Stimulated activated CD4-positive, alpha-beta T cell treated with anti-CD3 and anti-CD28 coated beads, Interleukin-2, amount 100 ng/mL, for 24 hours (primary cell): Measurements from ENCODE around the gene SEMG1.

Source experiments
- DNase-seq, 2 donors: peaks; one replicate each; pipeline ENCODE4 v3.0.0-alpha.2; 2020

Gene SEMG1, protein sequence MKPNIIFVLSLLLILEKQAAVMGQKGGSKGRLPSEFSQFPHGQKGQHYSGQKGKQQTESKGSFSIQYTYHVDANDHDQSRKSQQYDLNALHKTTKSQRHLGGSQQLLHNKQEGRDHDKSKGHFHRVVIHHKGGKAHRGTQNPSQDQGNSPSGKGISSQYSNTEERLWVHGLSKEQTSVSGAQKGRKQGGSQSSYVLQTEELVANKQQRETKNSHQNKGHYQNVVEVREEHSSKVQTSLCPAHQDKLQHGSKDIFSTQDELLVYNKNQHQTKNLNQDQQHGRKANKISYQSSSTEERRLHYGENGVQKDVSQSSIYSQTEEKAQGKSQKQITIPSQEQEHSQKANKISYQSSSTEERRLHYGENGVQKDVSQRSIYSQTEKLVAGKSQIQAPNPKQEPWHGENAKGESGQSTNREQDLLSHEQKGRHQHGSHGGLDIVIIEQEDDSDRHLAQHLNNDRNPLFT

DNA sequence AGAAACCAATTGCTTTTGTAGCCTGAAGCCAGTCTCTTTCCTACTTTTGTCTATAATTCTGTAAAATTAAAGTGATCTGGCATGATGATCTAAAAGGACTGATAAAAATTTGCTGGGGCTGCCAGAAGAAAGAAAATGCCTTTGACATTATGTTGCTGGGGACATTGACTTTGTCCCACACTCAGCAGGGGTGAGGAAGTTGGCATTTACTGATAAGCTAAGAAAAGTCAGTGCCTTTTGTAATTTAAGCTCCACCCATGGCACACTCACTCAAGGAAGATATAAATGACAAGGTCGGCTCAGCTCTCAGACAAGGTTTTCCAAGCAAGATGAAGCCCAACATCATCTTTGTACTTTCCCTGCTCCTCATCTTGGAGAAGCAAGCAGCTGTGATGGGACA lies at the start of gene SEMG1:
SEMG1 (plus strand) TSS at position 309 of the 400 bp plus-strand sequence; CDS start at position 330, 21 bp downstream.
- no peak for DNase-seq

DNA sequence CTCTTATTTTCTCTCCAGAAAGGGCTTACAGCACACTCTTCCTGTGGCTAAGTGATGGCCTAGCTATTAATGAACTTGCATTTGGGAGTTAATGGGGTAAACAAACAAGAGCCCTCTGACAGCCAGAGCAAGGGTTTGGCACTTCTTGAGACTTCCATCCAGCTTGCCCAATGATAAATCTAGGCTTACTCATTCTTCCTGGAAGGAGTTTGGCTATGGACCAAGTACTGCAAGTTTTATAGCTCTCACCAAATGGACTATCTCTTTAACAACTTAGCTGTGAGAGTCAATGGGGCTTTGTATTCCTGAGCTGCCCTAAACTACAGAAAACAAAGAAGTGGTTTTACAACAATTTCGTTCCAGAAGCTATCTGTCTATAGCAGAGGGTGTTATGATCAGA lies 48.9 kb upstream of the SEMG1 start:
- DNase-seq = no peak

DNA sequence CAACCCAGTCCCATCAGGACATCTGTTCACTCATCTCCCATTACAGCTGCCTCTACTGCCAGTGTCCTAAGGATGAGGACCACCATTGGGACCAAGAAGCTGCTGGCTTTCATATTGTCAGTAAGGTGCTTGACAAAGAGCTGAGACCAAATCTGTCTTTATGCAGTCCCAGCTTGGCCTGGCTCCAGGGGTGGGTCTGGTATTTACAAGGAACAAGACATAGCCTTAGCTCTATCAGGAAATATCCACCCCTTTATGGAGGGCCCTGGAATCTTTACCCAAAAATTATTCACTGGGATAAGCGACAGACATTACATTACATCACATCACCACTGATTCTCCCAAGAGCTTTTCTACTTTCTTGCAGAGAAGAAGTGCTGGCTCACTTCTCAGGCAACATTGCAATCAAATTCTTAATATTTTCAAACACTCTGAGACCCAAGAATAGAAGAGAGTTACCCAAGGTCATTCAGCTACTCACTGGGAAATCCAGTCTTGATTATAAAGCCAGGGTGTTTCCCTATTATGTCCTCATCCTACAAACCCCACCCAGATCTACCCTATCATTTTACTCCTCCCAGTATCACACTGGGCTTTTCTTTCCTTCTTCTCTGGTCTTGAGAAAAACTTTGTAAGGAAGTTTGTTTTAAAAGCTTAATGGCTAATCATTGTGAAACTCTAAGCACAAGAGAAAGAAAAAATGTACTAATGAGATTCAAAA lies 43.6 kb upstream of the SEMG1 start:
- DNase-seq = no peak

DNA sequence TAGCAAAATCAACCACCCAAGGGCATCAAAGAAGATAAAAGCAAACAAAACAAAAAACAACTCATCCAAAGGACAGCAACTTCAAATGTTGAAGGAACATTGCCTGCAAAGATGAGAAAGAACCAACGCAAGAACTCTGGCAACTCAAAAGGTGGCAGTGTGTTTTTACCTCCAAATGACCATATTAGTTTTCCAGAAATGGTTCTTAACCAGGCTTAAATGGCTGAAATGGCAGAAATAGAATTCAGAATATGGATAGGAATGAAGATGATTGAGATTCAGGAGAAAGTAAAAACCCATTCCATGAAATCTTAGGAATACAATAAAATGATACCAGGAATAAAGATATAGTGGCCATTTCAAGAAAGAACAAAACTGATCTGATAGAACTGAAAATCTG lies 41.9 kb upstream of the SEMG1 start:
- DNase-seq = no peak

DNA sequence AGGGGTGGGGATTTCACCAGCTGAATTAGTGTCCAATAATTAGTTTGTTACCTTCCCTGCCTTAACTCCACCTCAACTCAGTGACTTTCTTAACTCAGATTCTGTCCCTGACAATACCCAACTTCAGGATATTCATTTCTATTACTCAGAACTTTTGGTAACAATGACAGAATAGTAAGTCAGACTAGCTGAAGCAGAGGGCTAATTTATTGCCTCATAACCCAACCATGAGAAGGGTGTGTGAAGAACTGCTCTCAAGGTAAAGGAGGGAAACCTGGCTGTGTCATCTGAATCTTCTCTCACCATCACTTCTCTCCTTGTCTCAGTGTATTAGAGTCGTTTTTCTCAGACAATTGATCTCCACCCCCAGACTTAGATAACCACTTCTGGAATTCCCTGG lies 33.3 kb upstream of the SEMG1 start:
- DNase-seq = no peak

DNA sequence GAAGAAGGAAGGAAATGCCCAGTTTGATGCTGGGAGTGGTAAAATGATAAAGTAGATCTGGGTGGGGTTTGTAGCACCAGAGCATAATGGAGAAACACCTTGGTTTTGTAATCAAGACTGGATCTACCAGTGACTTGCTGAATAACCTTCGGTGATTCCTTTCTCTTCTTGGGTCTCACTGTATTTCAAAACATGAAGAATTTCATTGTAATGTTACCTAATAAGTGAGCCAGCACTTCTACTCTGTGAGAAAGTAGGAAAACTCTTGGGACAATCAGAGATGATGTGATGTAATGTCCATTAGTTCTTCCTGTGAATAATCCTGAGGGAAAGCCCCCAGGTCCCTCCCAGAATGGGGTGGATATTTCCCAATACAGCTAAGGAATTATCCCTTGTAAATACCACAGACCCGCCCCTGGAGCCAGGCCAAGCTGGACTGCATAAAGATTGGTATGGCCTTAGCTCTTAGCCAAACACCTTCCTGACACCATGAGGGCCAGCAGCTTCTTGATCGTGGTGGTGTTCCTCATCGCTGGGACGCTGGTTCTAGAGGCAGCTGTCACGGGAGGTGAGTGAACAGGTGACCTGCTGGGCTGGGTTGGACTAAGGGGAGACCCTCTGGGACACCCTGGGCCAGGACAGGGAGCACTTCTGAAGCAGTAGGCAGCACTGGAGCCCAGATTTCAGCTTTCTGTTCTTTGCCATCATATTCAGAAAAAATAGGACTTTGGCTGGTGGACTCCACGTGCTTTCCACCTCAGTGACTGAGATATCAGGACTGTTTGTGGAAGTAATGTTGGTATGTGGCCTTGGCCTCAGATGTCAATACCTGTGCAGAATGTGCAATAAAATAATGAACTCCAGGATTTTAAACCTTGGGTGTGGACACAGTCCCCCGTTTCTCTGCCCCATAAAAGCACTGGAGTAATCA lies 32.1 kb upstream of the SEMG1 start, which contains the start of gene PI3:
PI3 (plus strand) TSS at position 469 of the 931 bp plus-strand sequence; CDS start at position 490, 21 bp downstream.
- no peak for DNase-seq

DNA sequence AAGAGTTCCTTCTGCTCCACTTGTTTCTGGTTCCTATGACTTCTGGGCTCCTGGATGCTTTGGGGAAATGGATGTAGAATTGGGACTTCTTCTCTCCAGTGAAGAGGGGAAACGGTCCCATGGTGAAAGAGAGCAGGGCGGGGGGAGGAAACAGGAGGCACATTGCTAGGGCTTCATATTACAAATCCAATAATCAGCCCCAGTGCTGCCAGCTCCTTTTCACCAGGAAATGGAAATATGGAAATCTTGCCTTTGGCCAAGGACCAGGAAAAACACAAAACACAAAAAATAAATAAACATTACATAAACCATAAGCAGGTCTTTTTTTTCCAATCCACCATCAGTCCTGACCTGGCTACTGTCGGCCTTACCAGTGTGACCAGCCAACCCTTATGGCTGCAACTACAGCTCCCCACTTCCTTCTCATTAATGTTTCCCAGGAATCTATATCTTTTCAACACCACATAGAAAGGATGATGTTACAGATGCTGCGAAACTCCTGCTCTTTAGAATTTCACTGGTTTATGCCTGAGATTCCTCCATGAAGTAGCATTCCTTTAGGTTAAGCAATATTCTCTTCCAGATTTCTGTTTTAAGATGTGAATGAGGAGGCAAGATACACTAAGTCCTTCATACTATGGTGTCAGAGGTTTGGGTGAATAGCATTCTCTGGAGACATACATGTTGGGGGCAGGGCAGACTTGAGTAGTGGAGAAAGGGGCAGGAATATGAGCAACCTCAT lies 30.1 kb upstream of the SEMG1 start:
- no peak for DNase-seq

DNA sequence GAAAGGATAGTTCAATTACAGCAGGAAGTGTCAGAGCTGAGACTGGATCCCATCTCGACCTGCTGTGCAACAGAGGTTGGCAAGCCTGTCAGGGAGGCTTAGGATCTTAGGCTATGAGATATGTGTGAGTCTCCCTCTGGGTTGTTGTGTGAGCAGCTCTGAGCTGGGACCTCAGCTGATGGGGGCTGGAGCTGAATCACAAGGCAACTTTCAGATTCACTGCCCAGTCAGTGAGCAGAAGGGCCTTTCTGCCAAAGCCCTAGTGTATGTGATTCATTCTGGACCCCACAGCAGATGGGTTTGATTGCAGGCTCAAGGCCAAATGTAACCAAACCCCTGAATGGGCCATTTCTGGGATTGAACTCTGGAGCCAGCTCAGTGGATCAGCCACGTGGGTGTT lies 27.7 kb upstream of the SEMG1 start:
- no peak for DNase-seq

DNA sequence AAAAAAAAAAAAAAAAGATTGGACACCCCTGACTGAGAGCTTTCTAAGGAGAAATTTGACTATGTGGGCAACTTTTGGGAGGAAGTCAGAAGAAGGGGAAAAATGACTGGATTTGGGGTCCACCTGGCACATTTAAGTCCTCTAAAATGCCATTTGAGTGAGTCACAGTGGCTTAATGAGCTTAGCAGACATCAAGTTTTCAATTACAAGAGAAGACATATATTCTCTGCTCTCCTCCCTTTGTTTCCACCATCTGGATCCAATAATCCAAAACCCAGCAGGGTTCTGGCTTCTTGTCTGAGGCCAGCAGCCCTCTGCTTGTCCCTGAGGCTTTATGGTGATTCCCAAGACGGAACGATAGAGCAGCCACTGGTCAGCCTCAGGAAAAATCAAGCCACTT lies 25.2 kb upstream of the SEMG1 start:
- no peak for DNase-seq

DNA sequence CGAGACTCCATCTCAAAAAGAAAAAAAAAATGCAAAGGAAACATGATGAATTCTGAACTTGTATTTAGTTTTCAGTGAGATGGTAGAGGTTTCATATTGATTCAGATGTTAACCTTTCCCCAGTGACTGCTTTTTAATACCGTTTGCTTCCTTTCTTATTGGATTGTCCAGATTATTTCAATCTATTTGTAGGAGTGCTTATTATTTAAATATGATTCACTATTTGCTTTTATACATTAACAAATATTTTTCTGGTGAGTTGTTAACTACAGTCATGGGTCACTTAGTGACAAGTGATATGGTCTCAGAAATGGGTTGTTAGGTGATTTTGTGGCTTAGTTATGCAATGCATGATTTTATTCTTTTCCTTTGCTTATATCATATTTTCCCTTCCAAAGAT lies 23.7 kb upstream of the SEMG1 start:
- no peak for DNase-seq

DNA sequence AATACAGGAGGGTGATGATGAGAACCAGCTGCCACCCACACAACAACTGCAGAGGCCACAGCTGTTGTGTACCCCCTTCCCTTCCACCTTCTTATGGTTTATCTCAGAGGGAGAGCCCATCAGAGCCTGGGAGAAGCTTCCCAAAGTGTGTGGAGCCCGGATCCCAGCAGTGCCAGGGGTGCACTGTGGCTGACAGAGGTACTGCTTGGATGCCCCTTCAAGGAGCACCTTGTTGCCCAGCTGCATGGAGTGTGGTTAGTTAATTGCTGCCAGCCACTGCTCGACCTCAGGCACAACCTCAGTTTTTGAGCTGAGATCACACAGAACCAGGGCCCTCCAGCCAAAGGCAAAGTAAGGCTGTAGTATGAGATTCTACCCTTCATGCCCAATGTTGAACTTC lies 19.1 kb upstream of the SEMG1 start:
- DNase-seq = no peak

DNA sequence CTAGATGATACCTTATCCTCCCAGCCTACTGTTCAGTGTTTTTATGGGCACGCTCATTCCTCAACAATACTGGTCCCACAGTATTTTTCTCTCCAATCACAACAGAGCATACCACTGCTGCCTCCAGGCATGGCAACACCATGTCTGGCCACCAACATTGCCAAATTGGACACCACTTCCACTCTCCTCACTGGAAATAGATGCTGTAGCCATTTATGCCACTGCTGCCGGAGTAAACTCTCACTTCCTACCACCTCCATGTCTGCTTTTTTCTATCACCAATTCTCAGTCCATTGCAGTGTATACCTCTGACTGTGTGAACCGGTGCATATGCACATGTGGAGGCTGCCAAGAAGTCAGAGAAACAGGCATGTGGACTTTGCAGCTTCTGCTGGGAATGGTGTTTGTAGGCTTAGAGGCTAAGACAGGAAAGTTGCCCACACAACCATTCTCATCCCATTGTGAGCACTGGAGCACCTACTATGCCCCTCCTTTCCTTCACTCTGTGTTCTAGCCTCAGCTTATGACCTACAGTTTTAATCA lies 17.7 kb upstream of the SEMG1 start:
- no peak for DNase-seq

DNA sequence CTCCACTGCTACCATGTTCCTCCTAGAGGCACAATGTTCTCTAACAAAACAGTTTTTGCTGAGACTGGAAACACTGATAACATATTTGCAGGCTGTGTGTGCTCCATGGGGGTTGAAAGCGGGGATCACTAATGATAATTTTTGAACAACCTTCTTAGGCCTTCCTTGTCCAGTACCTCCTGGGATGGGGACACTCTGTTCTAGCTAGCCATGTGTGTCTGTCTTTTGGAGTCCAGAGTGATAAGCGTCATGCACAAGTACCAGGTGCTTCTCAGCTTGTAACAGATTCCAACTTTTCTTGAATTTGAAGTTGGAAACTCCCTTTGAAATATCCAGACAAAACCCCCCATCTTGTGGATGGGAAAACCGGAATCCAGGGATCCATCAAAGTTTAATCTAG lies 17.0 kb upstream of the SEMG1 start:
- no peak for DNase-seq

DNA sequence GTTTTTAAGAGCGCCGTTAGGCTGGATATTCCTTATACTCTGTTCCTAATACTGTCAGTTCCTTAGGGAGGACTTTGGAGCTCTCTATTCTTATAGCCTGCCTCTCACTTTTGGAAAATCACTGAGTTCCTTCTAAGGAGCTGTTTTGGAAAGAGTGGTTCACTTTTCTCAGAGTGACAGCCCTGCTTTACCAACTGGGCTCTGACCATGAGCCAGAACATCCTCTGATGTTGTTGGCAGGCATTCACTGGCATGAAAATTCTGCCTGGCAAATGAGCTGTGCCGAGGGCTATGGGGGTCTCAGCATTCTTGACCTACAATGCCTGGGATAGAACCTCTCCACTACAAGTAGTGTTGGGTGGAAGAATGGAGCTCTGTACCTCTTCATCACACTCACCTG lies 14.9 kb upstream of the SEMG1 start:
- DNase-seq = no peak

DNA sequence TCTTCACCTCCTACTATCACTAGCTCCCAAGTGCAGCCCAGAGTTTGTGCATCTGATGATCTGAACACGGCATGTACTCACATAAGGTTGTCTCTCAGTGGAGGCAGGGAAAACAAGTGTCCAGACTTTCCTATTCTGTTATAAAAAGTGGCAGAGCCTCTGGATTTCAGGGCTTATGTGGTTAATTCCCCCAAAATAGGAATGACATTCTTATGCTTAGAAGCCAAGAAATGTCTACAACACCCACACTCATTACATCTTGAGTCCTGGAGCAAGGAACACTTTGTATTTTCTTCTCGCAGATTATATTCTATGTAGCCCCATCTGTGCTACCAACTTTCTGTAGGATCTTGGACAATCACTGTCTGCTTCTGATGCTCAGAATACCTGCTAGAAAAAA lies 13.5 kb upstream of the SEMG1 start:
- DNase-seq = no peak

DNA sequence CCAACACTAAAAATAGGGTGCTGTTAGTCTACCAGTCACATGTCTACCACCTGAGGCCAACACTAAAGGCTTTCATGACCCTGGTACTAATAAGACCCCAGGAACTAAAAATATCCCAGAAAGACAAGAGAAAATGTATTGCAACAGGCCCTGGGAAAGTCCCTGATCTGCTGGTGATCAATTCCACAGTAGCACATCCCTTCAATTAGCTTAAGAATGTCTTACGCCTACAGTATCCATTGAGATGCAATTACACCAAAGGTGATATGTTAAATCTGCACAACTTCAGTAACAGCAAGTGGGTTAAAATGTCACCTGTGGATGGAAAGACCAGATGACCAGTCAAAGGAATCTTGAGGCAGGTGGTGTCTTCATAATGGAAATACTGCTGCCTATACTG lies 3.1 kb downstream of the SEMG1 start:
- no peak for DNase-seq

DNA sequence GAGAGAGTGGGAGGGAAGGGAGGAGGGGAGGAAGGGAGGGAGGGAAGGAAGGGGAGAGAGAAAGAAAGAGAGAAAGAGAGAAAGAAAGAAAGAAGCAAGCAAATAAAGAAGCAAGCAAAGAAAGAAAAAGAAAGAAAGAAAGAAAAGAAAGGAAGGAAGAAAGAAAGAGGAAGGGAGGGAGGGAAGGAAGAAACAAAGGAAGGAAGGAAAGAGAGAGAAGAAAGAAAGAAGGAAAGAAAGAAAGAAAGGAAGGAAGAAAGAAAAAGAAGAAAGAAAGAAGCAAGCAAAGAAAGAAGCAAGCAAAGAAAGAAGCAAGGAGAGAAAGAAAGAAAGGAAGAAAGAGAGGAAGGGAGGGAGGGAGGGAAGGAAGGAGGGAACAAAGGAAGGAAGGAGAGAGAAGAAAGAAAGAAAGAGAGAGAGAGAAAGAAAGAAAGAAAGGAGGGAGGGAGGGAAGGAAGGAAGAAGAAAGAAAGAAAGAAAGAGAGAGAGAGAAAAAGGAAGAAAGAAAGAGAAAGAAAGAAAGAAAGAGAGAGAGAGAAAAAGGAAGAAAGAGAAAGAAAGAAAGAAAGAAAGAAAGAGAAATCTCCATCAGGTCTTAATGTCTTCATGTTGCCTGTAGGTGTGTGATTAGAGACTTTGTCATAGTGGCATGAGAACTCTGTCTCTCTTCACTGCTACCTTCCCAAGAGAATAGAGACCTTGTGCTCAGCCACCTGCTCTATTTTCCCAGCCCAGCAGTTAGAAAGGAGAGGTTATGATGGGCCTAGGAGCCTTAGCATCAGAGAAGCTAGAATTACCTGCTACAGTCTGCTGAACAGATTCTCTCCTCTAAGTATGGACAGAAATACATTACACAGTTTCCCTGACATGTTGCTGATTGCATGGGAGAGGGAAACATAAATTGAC lies 5.0 kb downstream of the SEMG1 start:
- DNase-seq = no peak

DNA sequence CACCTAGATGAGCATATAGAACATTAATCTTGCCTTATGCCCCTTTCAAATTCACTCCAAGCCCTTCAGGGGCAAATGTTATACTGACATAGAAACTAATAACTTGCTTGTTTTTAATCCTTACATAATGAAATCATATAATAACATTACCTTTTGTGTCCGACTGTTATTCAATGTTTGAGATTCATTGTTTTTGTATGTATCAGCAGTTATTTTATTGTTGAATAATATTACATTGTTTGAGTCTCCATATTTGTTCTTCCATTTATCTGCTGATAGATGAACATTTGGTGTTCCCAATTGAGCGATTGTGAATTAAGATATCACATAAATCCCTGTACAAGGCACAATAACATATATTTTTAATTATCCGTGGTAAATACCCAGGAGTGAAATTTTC lies 6.0 kb downstream of the SEMG1 start:
- DNase-seq = no peak

DNA sequence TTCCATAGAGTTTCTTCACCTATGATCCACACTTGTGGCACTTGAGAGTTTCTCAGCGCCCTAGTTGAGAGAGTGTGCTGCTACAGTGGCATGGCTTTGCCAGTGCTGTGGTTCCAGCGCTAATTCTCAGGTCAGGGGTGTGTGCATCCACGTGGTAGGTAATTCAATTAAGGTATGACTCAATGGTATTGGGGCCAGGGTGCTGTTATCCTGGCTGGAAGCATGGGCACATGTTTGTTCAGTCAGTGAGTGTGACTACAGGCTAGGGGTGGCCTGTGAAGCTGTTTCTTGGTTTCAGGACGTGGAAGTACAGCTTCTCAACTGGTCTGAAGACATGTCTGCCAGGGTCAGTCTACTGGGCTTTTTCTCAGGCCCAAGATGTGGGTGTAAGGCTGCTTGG lies 11.3 kb downstream of the SEMG1 start:
- DNase-seq = no peak

DNA sequence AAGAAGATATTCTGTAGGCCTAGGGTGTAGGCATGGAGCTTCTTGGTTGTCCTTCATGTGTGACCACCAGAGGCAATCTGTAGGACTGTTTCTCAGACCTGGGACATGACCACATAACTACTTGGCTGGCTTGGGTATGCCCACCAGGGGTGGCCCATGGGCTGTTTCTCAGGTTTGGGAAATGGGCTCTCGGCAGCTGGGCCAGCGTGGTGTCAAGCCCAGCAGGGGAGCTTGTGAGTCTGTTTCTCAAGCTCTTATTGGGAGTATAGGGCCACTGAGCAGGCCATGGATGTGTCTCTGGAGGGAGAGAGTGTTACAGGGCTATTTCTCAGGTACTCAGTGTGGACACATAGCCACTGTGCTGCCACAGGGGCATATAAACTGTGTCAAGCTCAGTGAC lies 11.8 kb downstream of the SEMG1 start:
- no peak for DNase-seq

DNA sequence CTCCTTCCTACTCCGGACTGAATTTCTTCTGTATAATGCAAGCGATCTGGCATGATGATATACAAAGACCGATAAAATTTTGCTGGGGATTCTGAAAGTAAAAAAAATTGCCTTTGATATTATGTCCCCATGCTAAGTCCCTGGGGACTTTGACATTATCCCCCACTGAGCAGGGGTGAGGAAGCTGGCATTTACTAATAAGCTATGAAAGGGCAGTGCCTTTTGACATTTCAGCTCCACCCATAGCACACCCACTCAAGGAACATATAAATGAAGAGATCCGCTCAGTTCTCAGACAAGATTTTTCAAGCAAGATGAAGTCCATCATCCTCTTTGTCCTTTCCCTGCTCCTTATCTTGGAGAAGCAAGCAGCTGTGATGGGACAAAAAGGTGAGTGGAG lies 14.2 kb downstream of the SEMG1 start, which contains the start of gene SEMG2:
SEMG2 (plus strand) TSS at position 298 of the 400 bp plus-strand sequence; CDS start at position 315, 17 bp downstream.
- DNase-seq = no peak
